ENCODE measurements around the gene YIPF5.

YIPF5 gene

DNA sequence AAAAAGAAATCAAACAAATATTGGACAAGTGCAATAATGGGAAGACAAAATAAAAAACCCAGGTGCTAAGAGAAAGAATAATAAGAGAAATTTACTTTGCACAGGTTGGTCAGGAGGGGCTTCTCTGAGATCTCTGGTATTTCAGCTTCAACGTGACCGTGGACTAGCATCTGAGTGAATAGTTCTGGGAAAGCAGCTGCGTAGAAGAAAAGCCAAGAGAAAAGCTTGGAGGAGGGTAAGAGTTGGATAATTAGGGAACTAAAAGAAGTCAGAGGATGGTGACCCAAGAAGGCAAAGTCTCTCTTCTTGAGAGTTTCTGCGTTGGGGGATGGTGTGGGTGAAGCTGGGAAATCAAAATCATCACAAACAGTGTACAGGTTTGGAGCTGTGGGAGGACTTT, 41.6 kb downstream of the YIPF5 start:
- no peak for FAIRE-seq
- no peak for DNase-seq (ENCODE audit: insufficient read length, low spot score)

DNA sequence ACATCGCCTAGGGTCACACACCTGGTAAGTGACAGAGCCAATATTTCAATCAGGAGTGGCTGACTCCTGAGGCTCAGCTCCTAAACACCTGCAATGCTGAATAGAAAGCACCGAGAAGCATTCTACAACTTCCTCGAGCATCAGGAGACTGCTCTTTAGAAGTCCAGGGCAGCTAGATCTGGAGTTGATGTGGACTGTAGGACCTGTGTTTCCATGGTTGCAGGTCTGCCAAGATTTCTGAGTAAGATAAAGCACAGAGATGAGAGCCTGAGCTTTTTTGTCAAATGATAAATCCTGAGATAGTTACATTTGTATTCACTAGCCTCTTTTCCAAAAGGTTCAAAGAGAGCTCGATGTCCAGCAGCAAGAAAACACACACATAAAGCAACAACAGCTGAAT, 43.8 kb downstream of the YIPF5 start:
- FAIRE-seq = no peak

DNA sequence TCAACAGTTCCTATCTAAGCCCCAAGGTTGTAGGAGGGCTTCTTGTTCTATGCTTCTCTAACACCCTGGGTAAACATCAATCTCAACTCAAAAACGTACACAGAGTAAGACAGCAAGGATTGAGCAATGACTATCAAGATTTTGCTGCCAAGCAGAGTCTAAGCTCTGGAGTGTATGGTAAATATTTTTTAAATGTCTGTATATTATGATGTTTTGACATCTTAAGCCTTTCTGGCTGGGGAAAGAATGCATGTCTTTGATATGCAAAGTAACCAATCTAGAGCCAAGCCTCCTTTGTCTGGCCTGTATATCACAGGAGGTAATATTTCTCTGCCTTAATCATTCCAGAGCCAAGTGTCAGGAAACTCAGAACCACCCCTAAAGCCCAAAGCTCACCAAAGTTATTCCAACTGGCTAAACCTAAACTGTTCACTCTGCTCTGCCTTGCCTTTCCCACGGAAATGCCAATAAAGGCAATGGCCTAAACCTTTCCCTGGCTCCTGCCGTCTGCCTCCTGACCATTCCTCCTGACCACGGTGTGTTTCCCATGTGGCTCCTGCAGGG, 45.2 kb downstream of the YIPF5 start:
- FAIRE-seq = no peak
- no peak for DNase-seq (ENCODE audit: insufficient read length, low spot score)

More for the DNA sequence above, 43.8 kb downstream of the YIPF5 start:
- DNase-seq (ENCODE audit: insufficient read length, low spot score) = no peak

DNA sequence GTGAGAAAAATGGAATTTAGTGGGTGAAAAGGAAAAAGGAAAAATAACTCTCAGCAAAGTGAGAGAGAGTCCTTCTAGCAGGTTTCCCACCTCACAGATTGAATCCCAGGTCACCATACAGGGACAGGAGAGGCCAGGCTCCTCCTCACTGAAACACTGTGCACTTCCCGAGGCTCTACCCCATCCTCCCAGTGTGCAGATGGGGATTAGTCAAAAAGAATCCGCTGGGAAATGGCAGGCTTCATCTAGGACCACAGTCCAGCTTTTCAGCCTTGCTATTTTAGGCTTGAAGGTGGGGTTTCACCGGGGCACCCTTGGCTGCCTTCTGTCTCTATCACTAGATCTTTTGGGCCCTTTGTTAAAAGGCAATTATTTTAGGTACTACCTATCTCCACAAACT, 47.8 kb downstream of the YIPF5 start:
- no peak for FAIRE-seq
- DNase-seq (ENCODE audit: insufficient read length, low spot score) = no peak

DNA sequence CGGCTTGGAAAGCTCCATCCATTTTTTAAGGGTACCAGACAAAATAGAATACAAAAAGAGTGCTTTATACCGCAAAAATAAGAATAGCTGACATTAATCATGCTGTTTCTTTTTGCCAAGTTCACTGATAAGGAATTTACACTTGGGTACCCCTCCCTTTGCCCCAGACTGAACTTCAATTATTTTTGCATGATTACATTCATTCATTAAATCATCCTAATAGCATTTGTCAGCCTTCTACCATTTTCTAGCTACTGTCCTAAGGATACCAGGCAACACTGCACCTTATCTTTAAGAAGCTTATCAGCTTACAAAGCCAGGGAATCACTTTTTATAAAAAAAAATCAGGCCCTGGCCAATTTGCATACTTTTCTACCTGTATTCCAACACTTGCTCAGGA, 48.4 kb downstream of the YIPF5 start:
- DNase-seq (ENCODE audit: insufficient read length, low spot score) (no peak), FAIRE-seq (no peak)

DNA sequence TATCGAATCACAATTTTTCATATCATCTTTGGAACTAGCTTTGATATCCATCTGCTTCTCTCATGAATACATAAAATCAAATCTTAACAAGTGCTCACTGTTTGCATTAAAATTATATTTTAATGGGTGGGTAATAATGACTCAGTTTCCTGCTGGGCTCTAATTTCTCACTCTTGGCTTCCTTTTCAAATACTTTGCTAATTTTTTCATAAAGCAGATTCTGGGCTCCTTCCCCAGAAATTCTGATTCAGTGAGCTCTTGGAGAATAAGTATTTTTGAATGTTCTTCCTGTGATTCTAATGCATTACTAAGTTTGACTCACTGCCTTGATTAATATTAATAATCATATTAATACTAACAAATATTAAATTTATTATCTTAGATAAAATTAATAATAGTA, 48.9 kb downstream of the YIPF5 start:
- no peak for FAIRE-seq
- DNase-seq (ENCODE audit: insufficient read length, low spot score) = no peak

DNA sequence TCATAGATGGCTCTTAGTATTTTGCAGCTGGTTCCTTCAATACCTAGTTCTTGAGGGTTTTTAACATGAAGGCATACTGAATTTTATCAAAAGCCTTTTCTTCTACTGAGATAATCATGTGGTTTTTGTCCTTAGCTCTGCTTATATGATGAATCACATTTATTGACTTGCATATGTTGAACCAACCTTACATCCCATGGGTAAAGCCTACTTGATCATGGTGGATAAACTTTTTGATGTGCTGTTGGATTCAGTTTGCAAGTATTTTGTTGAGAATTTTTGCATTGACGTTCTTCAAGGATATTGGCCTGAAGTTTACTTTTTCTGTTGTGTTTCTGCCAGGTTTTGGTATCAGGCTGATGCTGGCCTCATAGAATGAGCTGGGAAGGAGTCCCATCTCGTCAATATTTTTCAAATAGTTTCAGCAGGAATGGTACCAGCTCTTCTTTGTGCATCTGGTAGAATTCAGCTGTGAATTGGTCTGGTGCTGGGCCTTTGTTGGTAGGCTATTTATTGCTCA, 49.7 kb downstream of the YIPF5 start:
- FAIRE-seq = no peak
- no peak for DNase-seq (ENCODE audit: insufficient read length, low spot score)

DNA sequence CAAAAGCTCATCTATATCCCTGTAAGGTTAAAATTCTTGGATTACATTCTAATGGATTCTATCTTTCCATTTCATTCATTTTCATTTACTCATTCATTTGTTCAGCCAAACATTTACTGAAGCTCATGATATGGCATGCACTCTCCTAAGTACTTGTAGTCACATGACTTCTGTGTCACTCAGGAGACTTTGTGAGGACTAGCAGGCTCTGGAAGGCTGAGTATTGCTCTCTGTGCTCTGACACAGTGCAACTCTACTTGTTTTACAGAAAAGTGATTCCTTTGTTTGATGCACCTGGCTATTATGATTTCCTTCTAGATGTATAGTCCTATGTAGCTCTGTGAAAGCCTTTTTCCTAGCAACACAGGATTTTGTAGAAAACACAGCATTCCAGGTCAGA, 53.0 kb downstream of the YIPF5 start:
- DNase-seq (ENCODE audit: insufficient read length, low spot score) (no peak), FAIRE-seq (no peak)

DNA sequence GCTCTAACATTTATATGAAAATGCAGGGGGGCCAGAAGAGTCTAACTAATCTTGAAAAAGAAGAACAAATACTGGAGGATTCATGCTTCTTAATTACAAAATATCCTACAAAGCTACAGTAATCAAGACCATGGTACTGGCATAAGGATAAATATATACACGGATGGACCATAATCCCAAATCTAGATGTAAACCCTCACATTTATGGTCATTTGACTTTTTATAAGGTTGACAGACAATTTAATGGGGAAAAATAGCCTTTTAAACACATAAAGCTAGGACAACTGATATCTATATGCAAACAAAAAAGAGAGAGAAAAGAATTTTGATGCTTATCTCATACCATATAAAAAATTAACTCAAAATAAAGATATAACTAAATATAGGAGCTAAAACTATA, 55.9 kb downstream of the YIPF5 start:
- FAIRE-seq (no peak), DNase-seq (ENCODE audit: insufficient read length, low spot score) (no peak)
